DOHH2 (cell line): Measurements from ENCODE around the gene ITGAV.

Source experiments
- H3F3A ChIP-seq: fragments of 200-600 bp; sonication (generic), shearing (Covaris generic); 2 replicates; pipeline ENCODE4 v1.6.0; 2016; ENCODE audit warnings: antibody characterized with exemption, mild to moderate bottlenecking; ENCODE audit not compliant: control insufficient read depth, insufficient read depth
- H3K27ac ChIP-seq: fragments of 200-600 bp; sonication (generic); 2 replicates; pipeline ENCODE4 v1.5.1; 2014; ENCODE audit warnings: low read depth, mild to moderate bottlenecking, low read length, moderate library complexity
- H3K27me3 ChIP-seq: fragments of 200-600 bp; sonication (generic); 2 replicates; pipeline ENCODE4 v1.6.1; 2014; ENCODE audit warnings: mild to moderate bottlenecking, low read length, mixed read lengths; ENCODE audit not compliant: control insufficient read depth
- H3K36me3 ChIP-seq: fragments of 200-600 bp; sonication (generic); 2 replicates; pipeline ENCODE4 v1.6.1; 2014; ENCODE audit warnings: mild to moderate bottlenecking, low read length, moderate library complexity, mixed read lengths; ENCODE audit not compliant: control insufficient read depth
- H3K4me1 ChIP-seq: fragments of 200-600 bp; sonication (generic); 2 replicates; pipeline ENCODE4 v1.6.1; 2014; ENCODE audit warnings: mild to moderate bottlenecking, low read length, mixed read lengths; ENCODE audit not compliant: control insufficient read depth
- H3K4me2 ChIP-seq: fragments of 200-600 bp; sonication (generic); 2 replicates; pipeline ENCODE4 v1.6.0; 2014; ENCODE audit warnings: mild to moderate bottlenecking, low read length, moderate library complexity
- H3K4me3 ChIP-seq: fragments of 200-600 bp; sonication (generic); 2 replicates; pipeline ENCODE4 v1.5.1; 2014; ENCODE audit warnings: mild to moderate bottlenecking, low read length, mixed read lengths
- H3K79me2 ChIP-seq: fragments of 200-600 bp; sonication (generic); 2 replicates; pipeline ENCODE4 v1.6.1; 2014; ENCODE audit warnings: mild to moderate bottlenecking, low read length, mixed read lengths; ENCODE audit not compliant: control insufficient read depth
- H3K9me2 ChIP-seq: fragments of 200-600 bp; sonication (generic); replicated peaks from 2 replicates; pipeline ENCODE4 v1.6.1; 2014; ENCODE audit warnings: mild to moderate bottlenecking, low read length, mixed read lengths; ENCODE audit not compliant: control insufficient read depth
- H3K9me3 ChIP-seq: fragments of 200-600 bp; sonication (generic); 2 replicates; pipeline ENCODE4 v1.6.1; 2014; ENCODE audit warnings: antibody characterized with exemption, low read length, mixed read lengths; ENCODE audit not compliant: control insufficient read depth, insufficient read depth
- H4K20me1 ChIP-seq: fragments of 200-600 bp; sonication (generic); 2 replicates; pipeline ENCODE4 v1.6.0; 2014; ENCODE audit warnings: low read depth, mild to moderate bottlenecking, antibody characterized with exemption, low read length, moderate library complexity; ENCODE audit not compliant: control insufficient read depth, insufficient read depth
- CTCF ChIP-seq: fragments of 200-600 bp; sonication (generic); IDR thresholded peaks from one replicate; pipeline ENCODE4 v1.5.1; 2014; ENCODE audit warnings: antibody characterized with exemption, mild to moderate bottlenecking, low read depth, low read length; ENCODE audit not compliant: poor library complexity, severe bottlenecking
- EZH2phosphoT487 ChIP-seq: fragments of 200-600 bp; sonication (generic); IDR thresholded peaks from 2 replicates; pipeline ENCODE4 v1.6.1; 2017; ENCODE audit warnings: borderline replicate concordance, mild to moderate bottlenecking, antibody characterized with exemption, low read length, moderate library complexity, mixed read lengths

The ITGAV gene

GRCh38 chr2:186688813-186689212, 99.0 kb downstream of the ITGAV start:
- Histone ChIP-seq H3K9me2 (no peaks in the 10 kb centered on the region), H3K27me3 (no peaks in the 10 kb centered on the region), H3K9me3 (peaks cover 14% of the 10 kb centered on the region), H3K27ac (no peak overlapping the region), H3K4me2 (no peak overlapping the region), H3K36me3 (no peaks in the 10 kb centered on the region), H3K79me2 (no peaks in the 10 kb centered on the region), H3K4me3 (no peak overlapping the region), H3K4me1 (peaks cover 12% of the 10 kb centered on the region), H3F3A (no peaks in the 10 kb centered on the region), H4K20me1 (no peaks in the 10 kb centered on the region)
- TF ChIP-seq EZH2phosphoT487 (no peak), CTCF (no peak)

- Histone ChIP-seq H3K79me2 (peaks cover 7% of the 10 kb centered on the region), H3K27me3 (no peaks in the 10 kb centered on the region), H3K4me2 (no peak overlapping the region), H3K9me3 (peaks cover 14% of the 10 kb centered on the region), H3K4me3 (no peak overlapping the region), H3F3A (no peaks in the 10 kb centered on the region), H3K4me1 (peaks cover 22% of the 10 kb centered on the region), H3K27ac (no peak overlapping the region), H3K36me3 (no peaks in the 10 kb centered on the region), H3K9me2 (no peaks in the 10 kb centered on the region), H4K20me1 (no peaks in the 10 kb centered on the region)
- no peak for TF ChIP-seq EZH2phosphoT487
Measured at GRCh38 chr2:186690786-186691185, 100.9 kb downstream of the ITGAV start.

- Histone ChIP-seq H3K4me2 (no peak overlapping the region), H3K9me3 (peaks cover 14% of the 10 kb centered on the region), H3K36me3 (no peaks in the 10 kb centered on the region), H3K27ac (no peak overlapping the region), H3F3A (no peaks in the 10 kb centered on the region), H3K4me1 (peaks cover 22% of the 10 kb centered on the region), H3K9me2 (no peaks in the 10 kb centered on the region), H3K4me3 (no peak overlapping the region), H3K27me3 (no peaks in the 10 kb centered on the region), H3K79me2 (peaks cover 7% of the 10 kb centered on the region), H4K20me1 (no peaks in the 10 kb centered on the region)
- no peak for TF ChIP-seq CTCF
- no peak for TF ChIP-seq EZH2phosphoT487
Measured at GRCh38 chr2:186691231-186691630, 101.4 kb downstream of the ITGAV start.

- H3K9me2 ChIP-seq, result no peaks in the 10 kb centered on the region
- H3K4me2 ChIP-seq, result no peak overlapping the region
- H3K36me3 ChIP-seq, result no peaks in the 10 kb centered on the region
- peaks cover 22% of the 10 kb centered on the region for H3K4me1 ChIP-seq
- peaks cover 14% of the 10 kb centered on the region for H3K9me3 ChIP-seq
- TF ChIP-seq EZH2phosphoT487 (no peak), CTCF (no peak)
- no peaks in the 10 kb centered on the region for H4K20me1 ChIP-seq
- no peaks in the 10 kb centered on the region for H3F3A ChIP-seq
- no peak overlapping the region for H3K4me3 ChIP-seq
- no peak overlapping the region for H3K27ac ChIP-seq
- H3K79me2 ChIP-seq, result peaks cover 7% of the 10 kb centered on the region
- H3K27me3 ChIP-seq, result no peaks in the 10 kb centered on the region
Measured at GRCh38 chr2:186691900-186692299, 102.0 kb downstream of the ITGAV start.
